Body of pancreas (tissue), 4 donors: ENCODE results near the gene FBXL17.

Experiments
- CTCF ChIP-seq, 7 experiments: fragments of 450-650 bp in 4 of 7; fragments of 200-600 bp in 3 of 7; sonication (generic) in 3 of 7; IDR thresholded peaks; one replicate each; pipeline ENCODE4 v1.5.1; 2016 to 2019; ENCODE audit warnings: antibody characterized with exemption in 7 of 7
- POLR2A ChIP-seq, 3 donors: fragments of 450-650 bp; IDR thresholded peaks; one replicate each; pipeline ENCODE4 v1.6.1; 2016; ENCODE audit warnings: antibody characterized with exemption in 3 of 3, mild to moderate bottlenecking in 2 of 3

GRCh38 chr5:108232805-108233204, 149.1 kb downstream of the FBXL17 start:
- TF ChIP-seq CTCF (IDR thresholded peaks at IDR 0.05): no peak
- TF ChIP-seq POLR2A (IDR thresholded peaks at IDR 0.05): no peak
